KOPT-K1 (cell line): ENCODE measurements around the gene ATOX1.

Experiments used
- H3K27ac ChIP-seq: fragments of 200-600 bp; sonication (generic); 2 replicates; pipeline ENCODE4 v1.5.1; 2016; ENCODE audit warnings: antibody characterized with exemption, mild to moderate bottlenecking, low read depth, low read length; ENCODE audit not compliant: poor library complexity, severe bottlenecking
- H3K36me3 ChIP-seq: fragments of 200-600 bp; sonication (generic); 2 replicates; pipeline ENCODE4 v1.5.1; 2017; ENCODE audit warnings: antibody characterized with exemption, mild to moderate bottlenecking, low read length, moderate library complexity; ENCODE audit not compliant: insufficient read depth
- H3K9me3 ChIP-seq: fragments of 200-600 bp; sonication (generic); 2 replicates; pipeline ENCODE4 v1.5.1; 2017; ENCODE audit warnings: antibody characterized with exemption, low read length, mild to moderate bottlenecking; ENCODE audit not compliant: insufficient read depth, poor library complexity, severe bottlenecking

Gene ATOX1

DNA sequence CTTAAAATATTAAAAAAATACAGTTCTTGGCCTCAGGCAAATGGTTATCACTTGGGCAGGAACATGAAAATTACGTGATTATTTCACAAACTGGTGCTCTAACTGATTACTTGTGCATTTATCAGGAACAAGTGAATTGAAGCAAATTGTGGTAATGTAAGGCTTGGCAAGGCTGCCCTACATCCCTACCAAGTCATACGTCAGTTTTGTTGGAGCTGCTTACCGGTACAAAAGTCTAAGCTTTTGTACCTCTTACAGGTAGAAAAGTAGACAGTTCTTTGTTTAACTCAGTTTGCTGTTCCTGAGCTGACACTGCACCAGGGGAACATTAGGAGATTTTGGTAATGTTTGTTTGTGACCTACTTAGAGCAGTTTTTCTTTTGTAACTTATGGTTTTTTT, 15.5 kb upstream of the ATOX1 start:
- Histone ChIP-seq H3K36me3 (peaks cover 50% of the 10 kb centered on the region), H3K27ac (no peak overlapping the region), H3K9me3 (no peaks in the 10 kb centered on the region)

DNA sequence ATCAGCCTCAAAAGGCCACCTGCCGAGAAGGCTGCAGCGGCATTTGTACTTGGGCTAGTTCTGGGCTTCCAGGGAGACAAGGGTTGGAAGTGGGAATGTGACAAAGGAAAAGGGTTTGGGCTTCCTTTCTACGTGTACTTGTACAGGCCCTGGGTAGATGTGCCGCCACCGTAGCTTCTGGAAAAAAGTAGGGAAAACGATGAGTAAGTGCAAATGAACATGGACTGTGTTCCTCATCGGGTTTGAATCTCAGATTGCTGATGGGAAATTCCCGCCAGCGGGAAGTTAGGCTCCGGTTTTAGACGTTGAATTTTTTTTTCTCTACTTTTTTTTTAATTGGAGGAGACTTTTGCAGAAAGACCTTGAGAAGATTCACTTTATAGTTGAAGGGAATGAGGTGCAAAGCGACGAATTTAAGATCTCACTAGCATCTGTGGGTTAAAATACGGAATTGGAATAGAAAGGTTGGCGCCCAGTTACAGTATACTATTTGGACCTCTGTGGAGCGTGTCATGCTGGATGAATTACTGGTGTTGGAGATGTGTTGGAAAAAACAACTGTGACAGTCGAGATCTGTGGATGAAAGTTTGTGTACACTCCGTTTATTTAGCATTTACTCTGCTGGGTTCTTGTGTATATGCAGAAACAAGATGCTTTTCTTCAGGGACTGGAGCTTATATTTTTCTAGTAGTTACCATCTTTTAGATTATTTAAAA, 14.6 kb upstream of the ATOX1 start:
- peak overlapping the region; percentile 87 for H3K27ac ChIP-seq
- no peaks in the 10 kb centered on the region for H3K9me3 ChIP-seq
- H3K36me3 ChIP-seq: peaks cover 41% of the 10 kb centered on the region

DNA sequence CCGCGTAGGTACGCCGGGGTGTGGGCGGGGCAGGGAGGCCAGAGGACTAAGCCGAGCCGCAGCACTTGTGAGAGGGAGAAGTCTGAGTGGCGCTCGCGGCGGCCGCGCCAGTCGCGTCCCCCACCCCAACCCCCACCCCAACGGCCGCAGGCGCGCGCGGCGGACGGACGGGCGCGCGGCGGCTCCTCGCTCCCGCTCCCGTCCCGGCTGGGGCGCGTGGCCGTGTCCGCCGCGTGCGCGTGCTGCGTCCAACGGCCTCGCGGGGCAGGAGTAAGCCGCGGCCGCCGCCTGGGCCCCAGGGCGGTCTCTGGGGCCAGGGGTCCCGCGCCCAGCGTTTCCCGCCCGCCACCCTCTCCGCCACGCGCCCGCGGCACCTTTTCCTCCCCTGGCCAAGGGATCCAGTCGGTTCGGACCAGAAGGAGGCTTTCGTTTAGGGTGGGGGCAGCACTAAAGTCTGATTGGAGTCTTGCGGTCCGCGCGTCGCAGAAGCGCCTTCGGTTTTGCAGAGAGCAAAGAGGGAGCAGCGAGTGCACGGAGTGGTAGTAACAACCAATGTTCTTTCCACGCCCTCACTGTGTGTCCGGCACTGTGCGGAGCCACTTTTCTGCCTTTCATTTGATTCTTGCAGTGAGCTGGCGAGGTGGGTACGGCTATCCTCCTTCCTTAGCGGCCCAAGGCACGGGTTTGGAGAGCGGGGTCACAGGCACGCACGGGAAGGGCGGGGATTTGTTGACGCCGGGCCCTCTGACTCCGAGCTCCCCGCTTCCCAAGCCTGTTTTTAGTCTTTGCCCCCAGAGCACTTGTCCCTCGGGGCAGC, 13.8 kb upstream of the ATOX1 start:
- H3K36me3 ChIP-seq: peaks cover 33% of the 10 kb centered on the region
- H3K9me3 ChIP-seq: no peaks in the 10 kb centered on the region
- H3K27ac ChIP-seq: peak overlapping the region; percentile 87

DNA sequence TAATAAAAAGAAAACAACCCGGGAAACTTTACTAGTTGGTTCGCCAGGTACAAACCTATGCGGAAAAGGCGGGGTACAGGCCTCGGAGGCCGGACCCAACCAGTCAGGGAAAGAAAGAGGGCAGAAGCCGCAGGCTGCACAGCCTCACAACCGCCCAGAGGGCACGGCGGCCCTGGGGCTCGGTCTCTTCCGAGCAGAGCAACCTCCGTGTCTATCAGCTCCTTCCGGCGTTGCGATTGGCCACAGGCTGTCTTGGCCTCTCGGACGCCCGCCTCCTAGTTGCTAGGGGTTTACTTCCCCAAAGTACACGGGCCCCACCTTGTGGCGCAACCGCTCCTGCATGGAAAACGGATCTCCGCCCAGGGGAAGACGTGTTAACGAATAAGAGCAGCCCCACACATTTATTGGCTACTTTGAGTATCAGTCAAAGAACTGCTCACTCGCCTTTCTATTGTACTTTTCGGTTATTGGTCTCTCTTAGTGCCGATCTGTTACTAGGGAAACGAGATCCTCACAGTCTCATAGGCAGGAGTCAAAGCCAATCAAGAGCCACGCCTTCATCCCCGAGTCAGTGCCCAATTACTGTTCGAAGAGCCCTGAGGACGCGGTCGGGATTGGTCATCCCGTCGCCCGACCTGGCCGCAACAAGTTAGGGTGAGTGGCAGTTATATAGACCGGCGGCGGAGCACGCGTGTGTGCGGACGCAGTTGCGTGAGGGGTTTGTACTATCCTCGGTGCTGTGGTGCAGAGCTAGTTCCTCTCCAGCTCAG, 13.0 kb upstream of the ATOX1 start, which contains the start of gene G3BP1:
Gene G3BP1, plus strand, starts transcription at position 696 of the 770 bp plus-strand sequence. CDS start 14,667 bp downstream, outside the sequence.
- peak within 1 kb of the TSS; percentile 96 for H3K27ac ChIP-seq
- H3K36me3 ChIP-seq: peaks cover 26% of the 10 kb centered on the region

DNA sequence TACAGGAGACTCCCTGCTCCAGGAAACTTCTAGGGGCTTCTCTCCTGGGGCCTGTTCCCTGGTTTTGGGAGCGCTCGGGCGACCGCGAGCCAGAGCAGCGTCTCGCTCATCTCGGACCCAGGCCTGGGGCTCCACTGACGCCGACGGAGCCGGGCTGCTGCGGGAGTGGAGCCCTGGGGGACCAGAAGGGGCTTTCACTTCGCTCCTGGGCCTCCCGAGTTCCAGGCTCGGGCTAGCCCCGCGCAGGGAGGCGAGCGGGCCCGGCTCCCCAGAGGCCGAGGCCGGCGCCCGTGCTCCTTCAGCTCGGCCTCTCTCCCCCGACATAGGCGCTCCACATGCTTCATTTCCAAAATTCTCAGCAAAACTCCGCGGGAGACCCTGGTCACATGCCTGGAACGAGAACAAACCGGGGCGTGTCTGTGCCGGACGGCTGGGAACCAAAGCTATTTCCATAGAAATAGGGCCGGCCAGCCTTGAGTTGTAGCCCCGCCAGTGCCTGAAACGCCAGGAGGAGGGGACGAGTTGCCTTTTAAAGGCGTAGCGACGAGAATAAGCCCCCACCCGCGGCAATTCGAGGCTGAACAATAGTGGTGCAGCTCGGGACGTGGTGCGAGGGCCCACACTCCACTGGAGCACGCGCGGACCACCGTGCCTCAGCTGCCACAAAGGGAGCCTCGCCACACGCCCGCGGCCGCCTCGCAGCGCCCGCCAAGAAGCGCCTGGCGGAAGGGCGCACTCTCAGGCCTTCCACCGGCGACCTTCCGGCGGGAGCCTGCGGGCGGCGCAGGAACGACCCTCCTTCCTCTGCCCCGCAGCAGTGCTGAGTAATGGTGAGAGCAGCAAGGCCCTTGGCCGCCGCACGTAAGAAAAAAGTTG, 12.2 kb upstream of the ATOX1 start:
- Histone ChIP-seq H3K36me3 (peaks cover 17% of the 10 kb centered on the region; the same call in 1 of the 2 replicates), H3K27ac (peak overlapping the region; percentile 96), H3K9me3 (no peaks in the 10 kb centered on the region)

More for the DNA sequence above, 13.0 kb upstream of the ATOX1 start, which contains the start of gene G3BP1:
- no peaks in the 10 kb centered on the region for H3K9me3 ChIP-seq

DNA sequence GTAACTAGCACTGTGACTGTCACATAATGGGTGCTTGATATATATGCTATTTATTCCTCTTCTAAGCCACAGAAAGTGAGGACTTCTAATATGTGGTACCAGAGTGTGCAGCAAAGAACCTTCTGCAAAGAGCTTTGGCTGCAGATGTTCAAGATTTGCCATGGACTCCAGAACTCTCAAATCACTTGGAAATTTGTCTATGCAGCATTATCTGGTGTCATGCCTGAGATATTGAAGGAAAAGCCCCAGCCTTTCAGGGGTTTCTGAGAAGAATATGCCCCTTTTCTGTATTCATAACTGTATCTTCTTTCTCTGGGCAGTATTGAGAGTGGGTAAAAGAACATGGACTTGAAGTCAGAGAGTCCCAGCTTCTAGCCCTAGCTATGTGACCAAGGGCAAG, 8.5 kb upstream of the ATOX1 start:
- Histone ChIP-seq H3K36me3 (no peaks in the 10 kb centered on the region), H3K9me3 (no peaks in the 10 kb centered on the region), H3K27ac (no peak overlapping the region)

DNA sequence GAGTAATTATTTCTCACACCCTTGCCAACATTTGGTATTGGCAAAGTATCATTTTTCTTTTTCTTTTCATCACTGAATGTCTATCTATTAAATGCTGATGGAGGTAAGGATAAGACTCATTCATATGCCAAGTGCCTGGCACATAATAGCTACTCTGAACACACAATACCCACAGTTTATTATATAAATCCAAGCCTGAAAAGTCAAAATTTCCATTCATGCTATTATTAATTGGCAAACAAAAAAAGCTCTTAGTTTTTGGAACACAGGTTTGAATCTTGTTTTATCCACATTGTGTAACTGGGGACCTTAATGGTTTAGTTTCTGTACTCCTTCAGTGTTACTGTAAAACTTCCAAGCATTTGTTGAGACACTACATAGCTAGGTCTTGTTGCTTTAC, 6.4 kb upstream of the ATOX1 start:
- H3K27ac ChIP-seq: no peak overlapping the region
- no peaks in the 10 kb centered on the region for H3K9me3 ChIP-seq
- no peaks in the 10 kb centered on the region for H3K36me3 ChIP-seq

DNA sequence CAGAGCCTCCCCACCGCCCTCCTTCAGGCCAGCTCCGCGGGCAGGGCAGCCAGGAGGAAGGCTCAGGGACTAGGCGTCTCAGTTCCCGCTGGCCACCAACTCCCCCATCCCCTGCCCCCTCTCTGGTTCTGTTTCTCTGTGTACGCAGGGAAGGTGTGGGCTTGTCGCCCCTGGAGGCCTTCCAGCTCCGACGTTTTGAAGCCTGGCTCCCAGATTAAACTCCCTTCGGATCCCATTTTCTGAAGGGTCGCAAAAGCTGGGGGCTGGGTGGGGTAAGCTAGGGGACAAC, 346 bp downstream of the ATOX1 start:
- H3K27ac ChIP-seq: peak overlapping the region; percentile 63
- H3K36me3 ChIP-seq: no peaks in the 10 kb centered on the region
- no peaks in the 10 kb centered on the region for H3K9me3 ChIP-seq

DNA sequence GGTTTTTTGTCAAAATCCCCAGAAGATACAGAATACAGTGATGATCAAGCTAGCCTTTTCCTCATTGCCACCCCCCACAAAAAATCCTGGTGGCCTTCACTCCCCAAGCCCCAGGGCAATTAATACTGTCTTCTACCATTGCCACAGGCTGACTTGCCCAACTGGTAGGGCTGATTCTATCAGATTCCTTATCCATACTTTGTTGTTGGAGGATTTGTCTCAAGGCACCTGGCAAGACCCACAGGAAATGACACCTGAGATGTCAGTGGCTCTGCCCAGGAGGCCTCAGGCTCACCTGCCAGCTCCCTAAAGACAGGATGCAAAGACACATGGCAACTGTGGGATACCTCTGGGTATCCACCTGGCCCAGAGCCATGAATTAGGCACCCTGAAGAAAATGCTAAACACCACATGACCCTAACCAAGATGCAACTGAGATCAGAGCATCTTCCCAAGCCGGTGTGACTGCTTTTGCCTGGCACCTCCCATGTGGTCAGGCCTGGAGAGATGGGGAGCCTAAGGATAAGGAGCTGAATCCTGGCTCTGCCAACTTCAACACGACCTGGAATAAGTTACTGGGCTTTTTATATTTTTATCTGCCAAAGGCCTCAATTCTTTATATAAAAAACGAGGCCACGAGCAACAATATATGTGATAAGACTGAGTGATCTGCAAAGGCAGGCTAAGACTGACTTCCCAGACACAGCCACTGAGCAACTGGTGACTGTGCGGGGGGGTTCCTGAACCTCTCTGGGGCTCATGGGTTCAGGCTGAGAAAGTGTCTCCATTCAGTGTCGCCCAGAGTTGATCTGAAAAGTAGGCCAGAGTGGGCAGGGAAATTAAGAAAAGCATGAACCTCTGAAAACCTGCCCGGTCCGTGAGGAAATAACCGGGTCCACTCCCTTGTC, 944 bp downstream of the ATOX1 start:
- H3K27ac ChIP-seq: peak overlapping the region; percentile 63
- no peaks in the 10 kb centered on the region for H3K9me3 ChIP-seq
- H3K36me3 ChIP-seq: no peaks in the 10 kb centered on the region

DNA sequence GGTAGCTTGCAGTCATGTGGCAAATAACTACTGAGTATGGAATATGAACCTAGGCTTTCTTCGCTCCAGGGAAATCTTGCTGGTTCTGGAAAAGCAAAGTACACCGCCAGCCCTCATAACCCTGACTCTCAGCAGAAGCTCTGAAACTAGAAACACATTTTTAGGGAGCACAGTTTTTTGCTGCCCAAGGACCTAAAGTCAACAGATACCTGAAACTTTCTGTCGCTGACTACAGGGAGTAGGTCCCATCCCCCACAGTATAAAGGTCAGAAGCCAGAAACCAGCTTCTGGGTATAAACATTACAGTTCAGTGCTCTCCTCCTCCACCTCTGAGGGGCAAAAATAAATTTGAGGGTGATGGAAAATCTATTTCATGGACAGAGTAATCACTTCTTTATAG, 3.0 kb downstream of the ATOX1 start:
- Histone ChIP-seq H3K27ac (no peak overlapping the region), H3K36me3 (peaks cover 11% of the 10 kb centered on the region; the same call in 1 of the 2 replicates), H3K9me3 (no peaks in the 10 kb centered on the region)

DNA sequence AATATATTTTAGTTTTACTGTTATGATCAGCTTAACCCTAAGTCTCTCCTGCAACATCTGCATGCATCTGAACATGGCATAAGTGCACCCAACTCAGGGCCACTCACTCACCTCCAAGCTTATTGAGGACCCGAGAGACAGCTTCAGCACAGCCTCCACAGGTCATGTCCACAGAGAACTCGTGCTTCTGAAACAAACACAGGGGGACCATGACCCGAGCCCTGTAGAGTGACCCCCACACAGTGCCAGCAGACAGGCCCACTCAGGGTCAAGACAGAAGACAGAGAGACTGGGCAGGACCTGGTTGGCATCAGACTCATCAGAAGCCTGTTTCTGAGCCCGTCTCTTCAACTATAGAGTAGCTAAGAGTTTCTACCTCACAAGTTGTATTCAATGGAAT, 6.8 kb downstream of the ATOX1 start:
- Histone ChIP-seq H3K27ac (no peak overlapping the region), H3K36me3 (peaks cover 11% of the 10 kb centered on the region; the same call in 1 of the 2 replicates), H3K9me3 (no peaks in the 10 kb centered on the region)

DNA sequence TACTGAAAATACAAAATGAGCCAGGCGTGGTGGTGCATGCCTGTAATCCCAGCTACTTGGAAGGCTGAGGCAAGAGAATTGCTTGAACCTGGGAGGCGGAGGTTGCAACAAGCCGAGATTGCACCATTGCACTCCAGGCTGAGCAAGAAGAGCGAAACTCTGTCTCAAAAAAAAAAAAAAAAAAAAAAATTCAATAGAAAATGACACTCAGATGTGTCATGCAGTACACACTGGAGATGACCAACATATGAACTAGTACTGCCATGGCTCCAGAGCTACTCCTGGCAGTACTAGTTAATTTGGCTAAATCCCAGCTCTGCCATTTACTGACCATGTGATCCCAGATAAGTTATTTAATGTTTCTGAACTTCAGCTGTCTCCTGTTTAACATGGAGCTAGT, 7.3 kb downstream of the ATOX1 start:
- Histone ChIP-seq H3K36me3 (peaks cover 13% of the 10 kb centered on the region; the same call in 1 of the 2 replicates), H3K27ac (no peak overlapping the region)

DNA sequence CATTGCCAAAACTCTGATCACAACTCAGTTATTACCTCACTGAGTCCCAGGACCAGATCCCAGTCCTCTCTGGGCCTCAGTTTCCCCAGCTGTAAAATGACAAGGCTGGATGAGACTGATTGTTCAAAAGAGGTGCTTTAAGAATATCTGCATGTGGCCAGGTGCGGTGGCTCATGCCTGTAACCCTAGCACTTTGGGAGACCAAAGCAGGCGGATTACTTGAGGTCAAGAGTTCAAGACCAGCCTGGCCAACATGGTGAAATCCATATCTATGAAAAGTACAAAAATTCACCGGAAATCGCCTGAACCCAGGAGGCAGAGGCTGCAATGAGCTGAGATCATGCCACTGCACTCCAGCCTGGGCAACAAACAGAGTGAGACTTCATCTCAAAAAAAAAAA, 8.3 kb downstream of the ATOX1 start:
- Histone ChIP-seq H3K9me3 (no peaks in the 10 kb centered on the region), H3K36me3 (peaks cover 23% of the 10 kb centered on the region), H3K27ac (no peak overlapping the region)

More for the DNA sequence above, 7.3 kb downstream of the ATOX1 start:
- H3K9me3 ChIP-seq: no peaks in the 10 kb centered on the region
